ENCODE measurements around the gene FOXK1.

DNA sequence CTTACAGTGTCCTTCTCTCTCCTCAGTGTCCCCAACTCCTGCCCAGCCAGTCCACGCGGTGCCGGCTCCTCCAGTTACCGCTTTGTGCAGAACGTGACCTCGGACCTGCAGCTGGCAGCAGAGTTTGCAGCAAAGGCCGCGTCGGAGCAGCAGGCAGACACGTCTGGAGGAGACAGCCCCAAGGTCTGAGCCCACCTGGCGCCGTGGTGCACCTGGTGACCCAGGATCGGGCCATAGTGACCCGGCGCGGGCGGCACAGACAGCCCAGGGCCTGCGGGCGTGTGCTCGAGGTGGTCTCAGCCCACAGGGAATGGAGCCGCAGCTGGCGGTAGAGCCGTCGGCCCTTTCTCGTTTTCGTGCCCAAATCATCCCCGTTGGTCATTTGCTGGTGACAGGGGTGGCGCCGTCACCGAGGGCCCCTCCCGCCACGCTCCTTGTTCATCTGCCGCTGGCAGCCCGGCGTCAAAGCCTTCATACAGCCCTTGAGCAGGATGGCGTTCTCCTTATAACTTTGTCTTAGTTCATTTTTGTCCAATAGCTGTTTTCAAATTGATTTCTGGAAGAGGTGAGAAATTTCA is 72.4 kb downstream of the FOXK1 start:
- TF ChIP-seq MYC (IDR thresholded peaks at IDR 0.05; ENCODE audit: low read depth, low read length): no peak
- TF ChIP-seq, protein P1, sequence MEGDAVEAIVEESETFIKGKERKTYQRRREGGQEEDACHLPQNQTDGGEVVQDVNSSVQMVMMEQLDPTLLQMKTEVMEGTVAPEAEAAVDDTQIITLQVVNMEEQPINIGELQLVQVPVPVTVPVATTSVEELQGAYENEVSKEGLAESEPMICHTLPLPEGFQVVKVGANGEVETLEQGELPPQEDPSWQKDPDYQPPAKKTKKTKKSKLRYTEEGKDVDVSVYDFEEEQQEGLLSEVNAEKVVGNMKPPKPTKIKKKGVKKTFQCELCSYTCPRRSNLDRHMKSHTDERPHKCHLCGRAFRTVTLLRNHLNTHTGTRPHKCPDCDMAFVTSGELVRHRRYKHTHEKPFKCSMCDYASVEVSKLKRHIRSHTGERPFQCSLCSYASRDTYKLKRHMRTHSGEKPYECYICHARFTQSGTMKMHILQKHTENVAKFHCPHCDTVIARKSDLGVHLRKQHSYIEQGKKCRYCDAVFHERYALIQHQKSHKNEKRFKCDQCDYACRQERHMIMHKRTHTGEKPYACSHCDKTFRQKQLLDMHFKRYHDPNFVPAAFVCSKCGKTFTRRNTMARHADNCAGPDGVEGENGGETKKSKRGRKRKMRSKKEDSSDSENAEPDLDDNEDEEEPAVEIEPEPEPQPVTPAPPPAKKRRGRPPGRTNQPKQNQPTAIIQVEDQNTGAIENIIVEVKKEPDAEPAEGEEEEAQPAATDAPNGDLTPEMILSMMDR (IDR thresholded peaks at IDR 0.05; ENCODE audit: low read depth, low read length): no peak
- no peak for TF ChIP-seq POLR2A (IDR thresholded peaks at IDR 0.05; ENCODE audit: extremely low read depth, insufficient read length)
- TF ChIP-seq, protein P2, sequence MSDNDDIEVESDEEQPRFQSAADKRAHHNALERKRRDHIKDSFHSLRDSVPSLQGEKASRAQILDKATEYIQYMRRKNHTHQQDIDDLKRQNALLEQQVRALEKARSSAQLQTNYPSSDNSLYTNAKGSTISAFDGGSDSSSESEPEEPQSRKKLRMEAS (IDR thresholded peaks at IDR 0.05; ENCODE audit: low read depth, low read length): no peak
